HG03039 (cell line): ENCODE data around the gene TAF6L.
"Not testable (repeated sequence)": the region's sequence is repeated elsewhere in the genome, so short reads cannot be mapped to it uniquely, and the experiment has no call there.

Experiments used
- ATAC-seq: cut with Tn5 transposase; IDR thresholded peaks from one replicate; pipeline ENCODE4 v1.9.1; 2021; ENCODE audit warnings: mild to moderate bottlenecking, moderate library complexity; ENCODE audit not compliant: unreplicated experiment

TAF6L gene, protein sequence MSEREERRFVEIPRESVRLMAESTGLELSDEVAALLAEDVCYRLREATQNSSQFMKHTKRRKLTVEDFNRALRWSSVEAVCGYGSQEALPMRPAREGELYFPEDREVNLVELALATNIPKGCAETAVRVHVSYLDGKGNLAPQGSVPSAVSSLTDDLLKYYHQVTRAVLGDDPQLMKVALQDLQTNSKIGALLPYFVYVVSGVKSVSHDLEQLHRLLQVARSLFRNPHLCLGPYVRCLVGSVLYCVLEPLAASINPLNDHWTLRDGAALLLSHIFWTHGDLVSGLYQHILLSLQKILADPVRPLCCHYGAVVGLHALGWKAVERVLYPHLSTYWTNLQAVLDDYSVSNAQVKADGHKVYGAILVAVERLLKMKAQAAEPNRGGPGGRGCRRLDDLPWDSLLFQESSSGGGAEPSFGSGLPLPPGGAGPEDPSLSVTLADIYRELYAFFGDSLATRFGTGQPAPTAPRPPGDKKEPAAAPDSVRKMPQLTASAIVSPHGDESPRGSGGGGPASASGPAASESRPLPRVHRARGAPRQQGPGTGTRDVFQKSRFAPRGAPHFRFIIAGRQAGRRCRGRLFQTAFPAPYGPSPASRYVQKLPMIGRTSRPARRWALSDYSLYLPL

GRCh38 chr11:62771144-62772021 is at the start of gene TAF6L:
TAF6L (plus strand) TSS chr11:62771396; CDS start chr11:62775784, 4,388 bp downstream.
- peak; percentile 75 for ATAC-seq

GRCh38 chr11:62721994-62722393 is 49.2 kb upstream of the TAF6L start:
- no peak for ATAC-seq

- ATAC-seq = no peak
These were observed 47.0 kb upstream of the TAF6L start for GRCh38 chr11:62724171-62724570.

- no peak for ATAC-seq
These were observed 45.5 kb upstream of the TAF6L start for GRCh38 chr11:62725646-62726045.

- peak; percentile 0 for ATAC-seq
These were observed 44.9 kb upstream of the TAF6L start for GRCh38 chr11:62726156-62726914.

DNA sequence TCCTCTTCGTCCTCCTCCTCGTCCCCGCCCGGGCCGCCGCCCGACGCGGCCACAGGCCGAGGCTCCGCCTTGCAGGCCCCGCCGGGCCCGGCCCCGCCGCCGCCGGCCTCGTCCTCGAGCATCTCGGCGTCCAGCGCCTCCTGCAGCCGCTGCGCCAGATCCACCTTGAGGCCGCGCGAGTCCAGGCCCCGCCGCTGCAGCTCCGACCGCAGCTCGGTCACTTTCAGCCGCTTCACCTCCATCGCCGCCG is 44.4 kb upstream of the TAF6L start:
- ATAC-seq = no peak

DNA sequence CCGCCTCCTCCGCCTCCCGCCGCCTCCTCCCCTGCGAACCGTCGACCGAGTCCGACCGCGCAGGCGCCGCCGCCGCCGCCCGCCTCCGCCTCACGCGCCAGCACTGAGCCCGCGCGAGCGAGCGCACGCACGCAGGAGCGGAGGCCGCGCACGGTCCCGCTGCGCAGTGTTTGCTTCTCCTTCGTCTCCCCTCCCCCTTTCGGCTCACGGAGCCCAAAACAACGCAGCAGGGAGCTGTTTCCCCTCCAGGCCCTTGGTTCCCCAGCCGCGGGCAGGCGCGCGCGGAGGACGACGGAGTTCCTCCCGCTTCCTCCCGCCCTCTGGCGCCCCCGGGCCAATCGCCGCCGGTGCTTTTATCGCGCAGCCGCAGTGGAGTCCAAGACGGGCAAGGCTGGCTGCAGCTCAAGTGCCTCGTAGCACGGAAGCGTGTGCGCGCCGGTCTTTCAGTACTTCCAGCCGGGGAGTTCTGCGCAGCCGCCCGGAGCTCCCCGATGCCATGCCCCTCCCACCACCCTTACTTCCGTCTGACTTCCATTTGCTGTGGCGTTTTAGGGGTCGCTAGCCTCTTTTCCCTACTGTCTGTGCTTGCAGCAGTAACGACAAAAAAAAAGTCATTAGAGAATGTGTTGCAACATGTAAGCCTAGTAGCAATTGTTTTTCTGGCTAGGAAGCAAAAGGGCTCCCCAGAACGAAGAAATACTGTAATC is 43.9 kb upstream of the TAF6L start, which contains the start of gene HNRNPUL2:
Gene HNRNPUL2, minus strand, starts transcription at position 293 of the 707 bp plus-strand sequence. CDS start 301 bp downstream, outside the sequence.
- peak; percentile 51 for ATAC-seq

DNA sequence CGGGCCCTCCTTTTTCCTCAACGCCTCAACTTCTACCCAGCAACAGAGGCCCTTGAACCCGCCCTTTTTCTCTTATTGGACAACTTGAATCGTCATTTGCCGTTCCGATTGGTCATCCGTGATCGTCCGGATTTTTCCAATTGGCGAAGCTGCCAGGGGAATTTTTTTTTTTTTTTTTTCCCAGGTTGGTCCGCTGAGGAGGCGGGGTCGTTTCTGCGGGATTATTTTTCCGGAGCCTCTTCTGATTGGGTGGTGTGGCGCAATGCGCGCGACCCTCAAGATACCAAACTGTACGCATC is 43.4 kb upstream of the TAF6L start:
- peak; percentile 47 for ATAC-seq

GRCh38 chr11:62728171-62728988 is 42.8 kb upstream of the TAF6L start, which contains the start of gene TTC9C:
TTC9C (plus strand) TSS chr11:62728486; CDS start chr11:62728849, 363 bp downstream.
- peak; percentile 16 for ATAC-seq

- ATAC-seq = not testable (repeated sequence)
These were observed 41.1 kb upstream of the TAF6L start for GRCh38 chr11:62730076-62730475.

DNA sequence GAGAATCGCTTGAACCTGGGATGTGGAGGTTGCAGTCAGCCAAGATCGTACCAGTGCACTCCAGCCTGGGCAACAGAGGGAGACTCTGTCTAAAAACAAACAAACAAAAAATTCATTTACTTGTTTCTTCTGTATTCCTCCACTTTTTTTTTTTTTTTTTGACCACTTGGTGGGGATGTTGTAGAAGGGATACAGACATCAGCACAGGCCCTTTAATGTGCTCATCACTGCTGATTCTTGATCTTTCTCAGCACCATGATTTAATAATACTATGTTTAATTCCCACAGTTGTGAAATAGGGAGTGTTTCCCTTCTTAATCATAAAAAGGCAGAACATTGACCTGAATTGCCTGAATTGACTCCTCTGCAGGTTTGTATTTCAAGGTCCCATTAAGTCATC is 38.4 kb upstream of the TAF6L start:
- no peak for ATAC-seq

GRCh38 chr11:62737196-62737595 is 34.0 kb upstream of the TAF6L start:
- no peak for ATAC-seq

- ATAC-seq = no peak
These were observed 23.6 kb upstream of the TAF6L start for GRCh38 chr11:62747475-62748160.

DNA sequence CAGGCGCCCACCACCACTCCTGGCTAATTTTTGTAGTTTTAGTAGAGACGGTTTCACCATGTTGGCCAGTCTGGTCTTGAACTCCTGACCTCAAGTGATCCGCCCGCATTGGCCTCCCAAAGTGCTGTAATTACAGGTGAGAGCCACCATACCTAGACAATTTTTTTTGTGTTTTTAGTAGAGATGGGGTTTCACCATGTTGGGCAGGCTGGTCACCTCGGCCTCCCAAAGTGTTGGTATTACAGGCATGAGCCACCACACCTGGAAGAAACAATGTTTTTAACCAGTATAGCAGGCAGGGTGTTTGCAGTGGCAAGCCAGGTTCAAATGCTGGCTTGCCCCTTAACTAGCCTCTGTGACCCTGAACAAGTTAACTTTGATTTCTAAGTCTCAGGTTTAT is 21.3 kb upstream of the TAF6L start:
- not testable (repeated sequence) for ATAC-seq

- no peak for ATAC-seq
These were observed 18.9 kb upstream of the TAF6L start for GRCh38 chr11:62752177-62752785.

GRCh38 chr11:62752994-62753735 is 18.0 kb upstream of the TAF6L start:
- ATAC-seq = no peak

- ATAC-seq = peak; percentile 94
These were observed 17.2 kb upstream of the TAF6L start, which contains the start of gene ZBTB3 for GRCh38 chr11:62753736-62754603. ZBTB3 (minus strand) TSS chr11:62754160; CDS start chr11:62753664, 496 bp downstream.
